ENCODE data around the gene SLC2A1. TPM values are rescaled to one million over a fixed set of nuclear protein-coding genes. Genes with fewer than 3 reads are reported as not detected.

Gene SLC2A1
- total RNA-seq, 1 donor from 2014 or later, result 506 TPM

DNA sequence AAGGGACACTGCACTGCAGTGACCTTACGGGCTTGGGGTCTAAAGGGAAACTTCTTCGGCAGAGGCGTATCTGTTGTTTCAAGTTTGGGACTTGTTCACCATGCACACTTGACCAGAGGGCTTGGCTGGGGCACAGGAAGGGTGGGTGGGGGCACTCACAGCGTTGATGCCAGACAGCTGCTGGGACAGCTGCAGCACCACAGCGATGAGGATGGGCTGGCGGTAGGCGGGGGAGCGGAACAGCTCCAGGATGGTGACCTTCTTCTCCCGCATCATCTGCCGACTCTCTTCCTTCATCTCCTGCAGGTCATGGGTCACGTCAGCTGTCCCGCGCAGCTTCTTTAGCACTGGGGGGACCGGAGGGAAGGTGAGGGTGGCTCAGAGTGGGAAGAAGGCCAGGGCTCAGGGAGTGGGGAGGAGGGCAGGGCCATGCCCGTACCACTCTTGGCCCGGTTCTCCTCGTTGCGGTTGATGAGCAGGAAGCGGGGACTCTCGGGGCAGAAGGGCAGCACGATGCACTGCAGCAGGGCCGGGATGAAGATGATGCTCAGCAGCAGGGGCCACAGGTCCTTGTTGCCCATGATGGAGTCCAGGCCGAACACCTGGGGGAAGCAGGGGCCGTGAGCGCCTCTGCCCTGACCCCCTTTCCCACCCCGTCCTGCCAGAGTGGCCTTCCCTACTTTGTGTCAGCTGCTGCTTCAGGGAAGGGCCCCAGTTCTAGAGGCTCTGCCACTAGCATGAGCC, 29.1 kb downstream of the SLC2A1 start:
- no peak overlapping the region for H2AFZ ChIP-seq (ENCODE audit: low read depth, low read length)
- no peaks in the 10 kb centered on the region for H3K9me3 Mint-ChIP-seq (ENCODE audit: unreplicated experiment)
- H3K4me3 Mint-ChIP-seq (ENCODE audit: unreplicated experiment), result no peak overlapping the region
- H3K27ac ChIP-seq (ENCODE audit: low read depth, low read length), result no peak overlapping the region
- DNase-seq (ENCODE audit: low read depth), result no peak
- no peak for FAIRE-seq
- peaks cover 46% of the 10 kb centered on the region for H3K79me2 ChIP-seq (ENCODE audit: insufficient read depth, low read length)
- TF ChIP-seq EZH2 (IDR thresholded peaks at IDR 0.05; ENCODE audit: insufficient read depth, low read length), result no peak
- TF ChIP-seq, protein P1, sequence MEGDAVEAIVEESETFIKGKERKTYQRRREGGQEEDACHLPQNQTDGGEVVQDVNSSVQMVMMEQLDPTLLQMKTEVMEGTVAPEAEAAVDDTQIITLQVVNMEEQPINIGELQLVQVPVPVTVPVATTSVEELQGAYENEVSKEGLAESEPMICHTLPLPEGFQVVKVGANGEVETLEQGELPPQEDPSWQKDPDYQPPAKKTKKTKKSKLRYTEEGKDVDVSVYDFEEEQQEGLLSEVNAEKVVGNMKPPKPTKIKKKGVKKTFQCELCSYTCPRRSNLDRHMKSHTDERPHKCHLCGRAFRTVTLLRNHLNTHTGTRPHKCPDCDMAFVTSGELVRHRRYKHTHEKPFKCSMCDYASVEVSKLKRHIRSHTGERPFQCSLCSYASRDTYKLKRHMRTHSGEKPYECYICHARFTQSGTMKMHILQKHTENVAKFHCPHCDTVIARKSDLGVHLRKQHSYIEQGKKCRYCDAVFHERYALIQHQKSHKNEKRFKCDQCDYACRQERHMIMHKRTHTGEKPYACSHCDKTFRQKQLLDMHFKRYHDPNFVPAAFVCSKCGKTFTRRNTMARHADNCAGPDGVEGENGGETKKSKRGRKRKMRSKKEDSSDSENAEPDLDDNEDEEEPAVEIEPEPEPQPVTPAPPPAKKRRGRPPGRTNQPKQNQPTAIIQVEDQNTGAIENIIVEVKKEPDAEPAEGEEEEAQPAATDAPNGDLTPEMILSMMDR (IDR thresholded peaks at IDR 0.05; ENCODE audit: insufficient read depth, low read depth, low read length), result no peak
- no peak overlapping the region for H3K4me2 ChIP-seq (ENCODE audit: low read length)
- no peak overlapping the region for H3K4me3 ChIP-seq (ENCODE audit: insufficient read depth, low read depth, low read length)
- H4K20me1 ChIP-seq (ENCODE audit: insufficient read depth, low read length), result peaks cover 35% of the 10 kb centered on the region
- peak overlapping the region; percentile 12 for H3K27ac Mint-ChIP-seq (ENCODE audit: unreplicated experiment)
- peaks cover 12% of the 10 kb centered on the region for H3K4me1 ChIP-seq (ENCODE audit: insufficient read depth, low read length)
- no peaks in the 10 kb centered on the region for H3K27me3 Mint-ChIP-seq (ENCODE audit: low read depth, unreplicated experiment)
- H3K9me3 ChIP-seq (ENCODE audit: insufficient read depth, low read depth, low read length), result no peaks in the 10 kb centered on the region
- H3K27me3 ChIP-seq (ENCODE audit: insufficient read depth, low read length), result no peaks in the 10 kb centered on the region
- H3K36me3 Mint-ChIP-seq (ENCODE audit: low read depth, unreplicated experiment), result peaks cover 43% of the 10 kb centered on the region
- H3K4me1 Mint-ChIP-seq (ENCODE audit: low read depth, unreplicated experiment), result peaks cover 48% of the 10 kb centered on the region
- H3K9ac ChIP-seq (ENCODE audit: low read length), result no peak overlapping the region
- H3K36me3 ChIP-seq (ENCODE audit: insufficient read depth, low read length), result peaks cover 63% of the 10 kb centered on the region

- H3K4me3 ChIP-seq (ENCODE audit: insufficient read depth, low read depth, low read length), result no peak overlapping the region
- H3K4me1 ChIP-seq (ENCODE audit: insufficient read depth, low read length), result peaks cover 12% of the 10 kb centered on the region
- Mint-ChIP-seq H3K9me3 (ENCODE audit: unreplicated experiment) (no peaks in the 10 kb centered on the region), H3K27ac (ENCODE audit: unreplicated experiment) (no peak overlapping the region), H3K4me3 (ENCODE audit: unreplicated experiment) (no peak overlapping the region), H3K4me1 (ENCODE audit: low read depth, unreplicated experiment) (peaks cover 44% of the 10 kb centered on the region), H3K27me3 (ENCODE audit: low read depth, unreplicated experiment) (no peaks in the 10 kb centered on the region), H3K36me3 (ENCODE audit: low read depth, unreplicated experiment) (peaks cover 36% of the 10 kb centered on the region)
- FAIRE-seq (no peak), DNase-seq (ENCODE audit: low read depth) (no peak)
- H4K20me1 ChIP-seq (ENCODE audit: insufficient read depth, low read length), result peaks cover 28% of the 10 kb centered on the region
- H2AFZ ChIP-seq (ENCODE audit: low read depth, low read length), result no peak overlapping the region
- no peak overlapping the region for H3K27ac ChIP-seq (ENCODE audit: low read depth, low read length)
- no peak overlapping the region for H3K9ac ChIP-seq (ENCODE audit: low read length)
- peaks cover 62% of the 10 kb centered on the region for H3K36me3 ChIP-seq (ENCODE audit: insufficient read depth, low read length)
- H3K9me3 ChIP-seq (ENCODE audit: insufficient read depth, low read depth, low read length), result no peaks in the 10 kb centered on the region
- TF ChIP-seq, protein P1 (IDR thresholded peaks at IDR 0.05; ENCODE audit: insufficient read depth, low read depth, low read length), result no peak
- TF ChIP-seq EZH2 (IDR thresholded peaks at IDR 0.05; ENCODE audit: insufficient read depth, low read length), result no peak
- no peaks in the 10 kb centered on the region for H3K27me3 ChIP-seq (ENCODE audit: insufficient read depth, low read length)
- H3K79me2 ChIP-seq (ENCODE audit: insufficient read depth, low read length), result peaks cover 39% of the 10 kb centered on the region
- H3K4me2 ChIP-seq (ENCODE audit: low read length), result no peak overlapping the region
These were observed 29.8 kb downstream of the SLC2A1 start for GRCh38 chr1:42928859-42929258.

DNA sequence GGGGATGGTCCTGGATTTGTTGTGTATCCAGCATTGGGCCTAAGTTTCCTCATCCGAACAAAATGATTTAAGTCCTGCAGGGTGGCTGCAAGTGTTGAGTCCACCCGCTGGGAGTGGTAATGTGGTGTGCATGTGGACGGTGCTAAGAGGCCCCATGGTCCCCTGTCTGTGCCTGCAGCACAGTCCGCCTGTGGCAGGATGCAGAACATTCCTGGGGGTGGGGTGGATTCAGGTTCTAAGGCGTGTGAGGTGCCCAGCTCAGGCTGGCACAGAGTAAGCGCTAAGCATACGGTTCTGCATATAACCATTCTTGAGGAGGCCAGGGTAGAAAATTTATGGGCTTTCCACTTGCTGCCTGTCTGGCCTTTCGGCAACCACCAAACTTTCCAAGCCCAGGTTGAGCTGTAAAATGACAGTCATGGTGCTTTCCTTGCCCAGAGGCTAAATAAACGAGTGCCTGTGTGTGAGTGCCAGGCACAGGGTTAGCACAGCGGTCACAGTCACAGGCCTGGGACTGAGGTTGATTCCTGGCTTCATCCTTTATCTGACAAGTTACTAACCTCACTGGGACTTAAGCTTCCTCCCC, 30.7 kb downstream of the SLC2A1 start:
- no peaks in the 10 kb centered on the region for H3K27me3 ChIP-seq (ENCODE audit: insufficient read depth, low read length)
- H3K27me3 Mint-ChIP-seq (ENCODE audit: low read depth, unreplicated experiment), result no peaks in the 10 kb centered on the region
- H3K36me3 Mint-ChIP-seq (ENCODE audit: low read depth, unreplicated experiment), result peaks cover 32% of the 10 kb centered on the region
- H3K4me1 Mint-ChIP-seq (ENCODE audit: low read depth, unreplicated experiment), result peaks cover 41% of the 10 kb centered on the region
- peaks cover 30% of the 10 kb centered on the region for H3K79me2 ChIP-seq (ENCODE audit: insufficient read depth, low read length)
- H3K4me3 ChIP-seq (ENCODE audit: insufficient read depth, low read depth, low read length), result no peak overlapping the region
- no peaks in the 10 kb centered on the region for H3K9me3 Mint-ChIP-seq (ENCODE audit: unreplicated experiment)
- H3K4me3 Mint-ChIP-seq (ENCODE audit: unreplicated experiment), result no peak overlapping the region
- H3K27ac ChIP-seq (ENCODE audit: low read depth, low read length), result no peak overlapping the region
- H3K36me3 ChIP-seq (ENCODE audit: insufficient read depth, low read length), result peaks cover 56% of the 10 kb centered on the region
- no peak for DNase-seq (ENCODE audit: low read depth)
- no peak for FAIRE-seq
- no peak overlapping the region for H3K4me2 ChIP-seq (ENCODE audit: low read length)
- no peak overlapping the region for H3K27ac Mint-ChIP-seq (ENCODE audit: unreplicated experiment)
- TF ChIP-seq, protein P1 (IDR thresholded peaks at IDR 0.05; ENCODE audit: insufficient read depth, low read depth, low read length), result no peak
- TF ChIP-seq EZH2 (IDR thresholded peaks at IDR 0.05; ENCODE audit: insufficient read depth, low read length), result no peak
- peaks cover 20% of the 10 kb centered on the region for H4K20me1 ChIP-seq (ENCODE audit: insufficient read depth, low read length)
- H3K4me1 ChIP-seq (ENCODE audit: insufficient read depth, low read length), result peaks cover 18% of the 10 kb centered on the region
- H3K9me3 ChIP-seq (ENCODE audit: insufficient read depth, low read depth, low read length), result no peaks in the 10 kb centered on the region
- no peak overlapping the region for H2AFZ ChIP-seq (ENCODE audit: low read depth, low read length)
- no peak overlapping the region for H3K9ac ChIP-seq (ENCODE audit: low read length)
